Measurements from ENCODE around the gene EFHD2. TPM values are rescaled to one million over a fixed set of nuclear protein-coding genes. Genes with fewer than 3 reads are reported as not detected.
A peak's percentile ranks its signal among the peaks of the same experiment; 100 is the strongest.

The EFHD2 gene
- total RNA-seq, 4 donors from 2014 or later, result 47.5 to 79.5 (median 61.0) TPM

GRCh38 chr1:15406614-15407559 lies 2.8 kb upstream of the EFHD2 start:
- no peaks in the 10 kb centered on the region for H3K27me3 ChIP-seq
- no peak for DNase-seq
- TF ChIP-seq, protein P1, sequence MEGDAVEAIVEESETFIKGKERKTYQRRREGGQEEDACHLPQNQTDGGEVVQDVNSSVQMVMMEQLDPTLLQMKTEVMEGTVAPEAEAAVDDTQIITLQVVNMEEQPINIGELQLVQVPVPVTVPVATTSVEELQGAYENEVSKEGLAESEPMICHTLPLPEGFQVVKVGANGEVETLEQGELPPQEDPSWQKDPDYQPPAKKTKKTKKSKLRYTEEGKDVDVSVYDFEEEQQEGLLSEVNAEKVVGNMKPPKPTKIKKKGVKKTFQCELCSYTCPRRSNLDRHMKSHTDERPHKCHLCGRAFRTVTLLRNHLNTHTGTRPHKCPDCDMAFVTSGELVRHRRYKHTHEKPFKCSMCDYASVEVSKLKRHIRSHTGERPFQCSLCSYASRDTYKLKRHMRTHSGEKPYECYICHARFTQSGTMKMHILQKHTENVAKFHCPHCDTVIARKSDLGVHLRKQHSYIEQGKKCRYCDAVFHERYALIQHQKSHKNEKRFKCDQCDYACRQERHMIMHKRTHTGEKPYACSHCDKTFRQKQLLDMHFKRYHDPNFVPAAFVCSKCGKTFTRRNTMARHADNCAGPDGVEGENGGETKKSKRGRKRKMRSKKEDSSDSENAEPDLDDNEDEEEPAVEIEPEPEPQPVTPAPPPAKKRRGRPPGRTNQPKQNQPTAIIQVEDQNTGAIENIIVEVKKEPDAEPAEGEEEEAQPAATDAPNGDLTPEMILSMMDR (IDR thresholded peaks at IDR 0.05), result no peak
- TF ChIP-seq POLR2A (IDR thresholded peaks at IDR 0.05), result no peak
- H3K36me3 ChIP-seq, result no peaks in the 10 kb centered on the region
- peak overlapping the region in 3 of 4 donors; percentile 38 to 55 (median 55) for H3K27ac ChIP-seq
- H3K9me3 ChIP-seq, result no peaks in the 10 kb centered on the region
- 40 to 44% methylated on average over 10 to 11 of the region's 11 CpGs for WGBS, 2 donors
- no peak overlapping the region for H3K4me3 ChIP-seq
- intact Hi-C loops (cut with DNase I), result no loop called here
- H3K4me1 ChIP-seq, result peaks cover 11 to 39% (median 33%) of the 10 kb centered on the region in 3 donors

DNA sequence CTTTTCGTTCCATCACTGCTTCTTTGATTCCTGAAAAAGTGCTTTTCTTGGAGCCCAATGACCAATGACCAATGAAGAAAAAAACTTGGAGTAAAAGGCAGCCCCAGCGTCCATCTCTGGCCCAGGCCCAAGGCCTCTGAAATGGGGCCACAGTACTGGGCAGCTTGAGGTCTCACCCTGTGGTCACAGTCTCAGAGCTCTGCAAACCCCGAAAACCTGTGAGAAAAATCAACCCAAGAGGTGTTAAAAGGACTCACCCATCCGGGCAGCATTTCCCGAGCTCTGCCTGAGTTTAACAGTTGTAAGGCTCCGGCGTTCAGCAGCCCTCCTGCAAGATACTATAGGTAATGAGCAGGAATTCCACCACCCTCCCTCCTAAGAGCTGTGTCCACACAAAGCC lies 2.1 kb upstream of the EFHD2 start:
- peak overlapping the region in 3 of 4 donors; percentile 38 to 55 (median 55) for H3K27ac ChIP-seq
- peaks cover 11 to 46% (median 40%) of the 10 kb centered on the region in 3 donors for H3K4me1 ChIP-seq
- H3K9me3 ChIP-seq, result no peaks in the 10 kb centered on the region
- H3K27me3 ChIP-seq, result no peaks in the 10 kb centered on the region
- intact Hi-C loops (cut with DNase I), result no loop called here
- no peak for DNase-seq
- no peaks in the 10 kb centered on the region for H3K36me3 ChIP-seq
- TF ChIP-seq, protein P1 (IDR thresholded peaks at IDR 0.05), result no peak
- no peak for TF ChIP-seq POLR2A (IDR thresholded peaks at IDR 0.05)
- WGBS, 2 donors, result 35 to 70% methylated on average over 2 to 7 of the region's 7 CpGs
- no peak overlapping the region for H3K4me3 ChIP-seq

DNA sequence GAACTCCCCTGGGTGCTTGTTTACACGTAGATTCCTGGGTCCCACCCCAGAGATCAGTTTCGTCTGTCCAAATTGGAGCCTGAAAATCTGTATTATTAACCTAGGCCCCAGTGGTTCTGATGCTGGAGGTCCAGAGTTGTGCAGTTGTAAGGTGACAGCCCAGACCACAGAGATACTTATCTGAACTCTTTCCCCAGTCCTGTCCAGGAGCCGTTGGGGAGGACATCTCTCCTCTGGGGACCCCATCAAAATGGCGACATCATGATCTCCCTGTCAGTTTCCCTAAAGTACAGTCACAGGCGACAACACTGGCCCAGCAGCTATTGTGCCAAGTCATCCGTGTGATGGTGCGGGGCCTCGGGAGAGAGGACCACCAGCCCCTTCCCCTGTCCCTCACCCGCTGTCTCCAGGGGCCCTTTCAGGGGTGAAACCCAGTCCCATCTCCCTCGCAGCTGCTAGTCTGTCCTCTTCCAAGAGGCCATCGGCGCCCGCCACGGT lies 749 bp upstream of the EFHD2 start:
- whole genome bisulfite sequencing, 2 donors, result 30 to 57% methylated on average over 3 to 13 of the region's 14 CpGs
- intact Hi-C loops (cut with DNase I), result no loop called here
- Histone ChIP-seq H3K36me3 (peaks cover 0 to 4% (median 0%) of the 10 kb centered on the region in 3 donors), H3K27ac (peak overlapping the region in 3 of 4 donors; percentile 80 to 90 (median 87)), H3K9me3 (no peaks in the 10 kb centered on the region), H3K27me3 (no peaks in the 10 kb centered on the region), H3K4me1 (peaks cover 11 to 59% (median 48%) of the 10 kb centered on the region in 3 donors), H3K4me3 (peak overlapping the region; percentile 68 to 99 (median 88))
- DNase-seq, result no peak
- TF ChIP-seq, protein P1 (IDR thresholded peaks at IDR 0.05), result no peak
- TF ChIP-seq POLR2A (IDR thresholded peaks at IDR 0.05), result no peak

DNA sequence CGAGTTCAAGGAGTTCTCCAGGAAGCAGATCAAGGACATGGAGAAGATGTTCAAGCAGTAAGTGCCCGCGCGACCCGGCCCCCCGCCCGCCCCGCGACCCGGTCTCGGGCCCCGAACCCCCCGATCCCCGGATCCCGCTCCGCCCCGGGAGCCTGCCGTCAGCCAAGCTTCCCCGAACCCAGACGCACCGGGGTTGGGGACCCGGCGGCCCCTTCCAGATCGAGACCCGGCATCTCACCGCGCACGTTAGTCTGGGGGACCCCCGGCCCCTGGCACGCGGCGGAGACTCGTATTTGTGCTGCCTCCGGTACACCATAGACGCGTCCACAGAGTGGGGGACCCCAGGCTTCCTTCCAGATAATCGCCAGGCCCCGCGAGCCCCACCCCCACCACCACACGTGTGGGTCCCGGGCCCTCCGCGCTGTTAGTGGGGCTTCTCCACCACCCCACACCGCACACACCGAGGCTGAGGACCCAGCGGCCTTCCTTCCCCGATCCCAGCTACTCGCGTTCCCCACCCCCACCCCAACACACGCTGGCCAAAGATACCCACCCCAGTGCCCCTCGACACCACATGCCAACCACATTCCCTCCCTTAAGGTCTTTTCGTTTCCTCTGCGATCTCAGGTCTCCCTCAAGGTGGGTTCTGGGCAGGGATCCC lies 665 bp downstream of the EFHD2 start:
- no peak for DNase-seq
- peaks cover 0 to 13% (median 0%) of the 10 kb centered on the region in 3 donors for H3K36me3 ChIP-seq
- H3K4me3 ChIP-seq, result peak overlapping the region; percentile 68 to 99 (median 88)
- WGBS, 2 donors, result 0% methylated on average over 4 to 7 of the region's 53 CpGs
- peaks cover 11 to 73% (median 57%) of the 10 kb centered on the region in 3 donors for H3K4me1 ChIP-seq
- peak overlapping the region; percentile 80 to 94 (median 88) for H3K27ac ChIP-seq
- TF ChIP-seq, protein P1 (IDR thresholded peaks at IDR 0.05), result no peak
- no peak for TF ChIP-seq POLR2A (IDR thresholded peaks at IDR 0.05)
- H3K9me3 ChIP-seq, result no peaks in the 10 kb centered on the region
- H3K27me3 ChIP-seq, result no peaks in the 10 kb centered on the region
- intact Hi-C loops (cut with DNase I), result no loop called here
